SH-SY5Y (cell line): ENCODE data around the gene RMC1.

Source experiments
- GATA2 ChIP-seq: IDR thresholded peaks from 2 replicates; pipeline ENCODE4 v1.6.1; 2011; ENCODE audit warnings: mild to moderate bottlenecking, low read depth, low read length
- GATA3 ChIP-seq: IDR thresholded peaks from 2 replicates; pipeline ENCODE4 v1.6.1; 2011; ENCODE audit warnings: low read depth, mild to moderate bottlenecking, low read length, moderate library complexity

GRCh38 chr18:23531912-23532311 lies 28.6 kb downstream of the RMC1 start:
- TF ChIP-seq GATA2: no peak
- TF ChIP-seq GATA3: no peak
